Hematopoietic multipotent progenitor cell (in vitro differentiated cells): Measurements from ENCODE around the gene SFTPD. TPM values are rescaled to one million over a fixed set of nuclear protein-coding genes. Genes with fewer than 3 reads are reported as not detected.
A peak's percentile ranks its signal among the peaks of the same experiment; 100 is the strongest.
"Not testable (repeated sequence)": the region's sequence is repeated elsewhere in the genome, so short reads cannot be mapped to it uniquely, and the experiment has no call there.

ENCODE experiments used
- DNase-seq, 3 donors: peaks; one replicate each; pipeline ENCODE4 v3.0.0-alpha.2; 2011 to 2015; ENCODE audit warnings: low read depth in 2 of 3, low spot score in 2 of 3
- total RNA-seq: library from RNA; depleted of rRNA; stranded (reverse); fragments of >200 nt; gene quantifications from one replicate; pipeline ENCODE4 v1.2.3, GENCODE V29; 2012

Gene SFTPD
- total RNA-seq, 1 donor, result not detected

DNA sequence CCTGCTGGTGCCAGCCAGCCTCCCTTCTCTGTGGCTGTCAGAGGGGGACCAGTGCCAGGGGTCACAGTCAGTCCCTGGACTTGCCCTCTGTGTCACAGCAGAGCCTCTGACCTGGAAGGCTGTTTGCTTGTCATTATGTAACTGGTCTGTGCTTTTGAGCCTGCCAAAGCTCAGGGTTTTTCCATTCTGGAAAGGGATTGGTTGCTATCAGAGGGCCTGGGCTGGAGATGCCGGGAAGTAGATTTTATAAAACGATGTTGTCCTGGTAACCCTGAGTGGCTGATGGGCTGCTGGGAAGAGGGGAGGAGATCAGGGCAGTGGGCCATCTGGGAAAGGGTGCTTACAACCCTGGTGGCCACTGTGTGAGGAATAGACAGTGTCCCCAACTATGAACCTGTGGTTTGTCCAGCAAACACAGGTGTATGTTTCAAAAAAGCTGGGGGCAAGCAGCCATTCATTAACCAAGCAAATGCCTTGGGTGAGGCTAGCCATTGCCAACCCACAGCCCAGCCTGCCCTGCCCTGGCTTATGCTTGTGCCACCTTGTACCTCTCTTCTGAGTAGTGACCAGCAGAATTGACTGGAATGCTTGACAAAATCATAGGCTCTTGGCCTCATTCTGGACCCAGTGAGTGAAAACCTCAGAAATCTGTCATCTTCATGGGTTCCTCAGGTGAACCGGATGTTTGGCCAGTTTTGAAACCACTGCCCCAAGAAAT is 21.6 kb downstream of the SFTPD start:
- no peak for DNase-seq

DNA sequence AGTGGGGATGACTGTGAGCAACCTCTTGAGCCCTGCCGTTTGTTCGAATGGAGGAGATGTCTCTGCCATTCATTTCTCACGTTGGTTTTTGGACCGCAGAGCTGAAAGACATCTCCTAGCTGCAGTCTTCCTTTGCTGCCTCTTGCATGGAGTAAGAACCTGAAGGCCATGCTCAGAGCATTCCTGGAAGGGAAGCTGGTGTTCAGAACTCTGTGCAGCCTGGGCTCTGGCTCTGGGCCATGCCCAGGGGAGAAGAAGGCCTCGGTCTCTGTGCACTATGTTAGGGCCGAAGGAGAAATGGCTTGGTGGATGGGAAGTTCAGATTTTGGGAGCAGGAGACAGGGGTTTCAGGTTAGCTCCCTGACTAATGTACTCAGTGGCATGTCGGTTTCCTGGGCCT is 22.9 kb downstream of the SFTPD start:
- no peak for DNase-seq

DNA sequence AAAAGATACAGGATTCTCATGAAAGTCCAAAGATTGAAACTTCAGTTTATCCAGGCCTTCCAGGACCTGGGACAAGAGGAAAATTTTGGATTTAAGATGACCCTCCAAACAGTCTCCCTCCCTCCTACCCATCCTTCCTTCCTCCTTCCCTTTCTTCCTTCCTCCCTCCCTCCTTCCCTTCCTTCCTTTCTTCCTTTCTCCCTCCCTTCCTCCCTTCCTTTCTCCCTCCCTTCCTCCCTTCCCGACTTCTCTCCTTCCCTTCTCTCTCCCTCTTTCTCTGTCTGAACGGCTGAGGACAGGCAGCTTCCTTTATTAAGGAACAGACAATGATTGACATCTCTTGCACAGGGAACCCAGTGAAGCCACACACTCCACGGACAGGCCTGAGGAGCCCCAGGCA is 23.3 kb downstream of the SFTPD start:
- DNase-seq, result no peak

DNA sequence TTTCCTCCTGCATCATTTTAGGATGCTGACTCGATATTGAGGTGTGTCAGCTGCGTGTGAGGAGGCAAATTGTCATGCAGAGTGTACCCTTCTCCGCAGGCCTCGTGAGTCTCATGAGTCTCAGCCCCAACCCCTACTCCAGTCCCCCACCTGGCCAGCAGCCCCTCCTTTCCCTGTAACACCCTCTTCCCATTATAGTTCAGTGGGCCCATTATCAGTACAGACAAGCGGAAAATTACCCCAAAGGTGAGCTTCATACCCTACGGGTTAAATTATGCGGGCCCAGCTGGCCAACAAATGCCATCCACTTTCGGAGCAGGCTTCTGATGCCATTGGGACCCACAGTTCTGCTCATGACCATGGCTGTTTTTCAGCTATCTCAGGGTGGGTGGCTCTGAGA is 25.2 kb downstream of the SFTPD start:
- DNase-seq, result no peak

DNA sequence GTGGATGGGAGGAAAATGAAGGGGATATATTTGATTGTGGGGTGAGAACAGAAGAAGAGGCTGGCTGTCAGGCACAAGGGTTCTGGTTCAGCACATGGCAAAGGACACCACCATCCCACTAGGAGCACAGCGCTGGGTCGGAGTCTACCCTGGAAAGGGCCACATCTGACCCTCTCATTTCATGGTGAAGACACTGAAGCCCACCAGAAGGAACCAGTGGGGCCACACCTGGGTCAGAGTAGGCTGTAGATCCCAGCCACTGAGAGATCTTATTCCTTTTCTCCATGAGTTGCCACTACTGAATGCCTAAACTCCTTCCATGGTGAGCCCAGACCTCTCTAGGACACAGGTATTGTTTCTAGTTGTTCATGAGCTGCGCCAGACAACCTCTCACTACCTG is 25.8 kb downstream of the SFTPD start:
- DNase-seq, result no peak

DNA sequence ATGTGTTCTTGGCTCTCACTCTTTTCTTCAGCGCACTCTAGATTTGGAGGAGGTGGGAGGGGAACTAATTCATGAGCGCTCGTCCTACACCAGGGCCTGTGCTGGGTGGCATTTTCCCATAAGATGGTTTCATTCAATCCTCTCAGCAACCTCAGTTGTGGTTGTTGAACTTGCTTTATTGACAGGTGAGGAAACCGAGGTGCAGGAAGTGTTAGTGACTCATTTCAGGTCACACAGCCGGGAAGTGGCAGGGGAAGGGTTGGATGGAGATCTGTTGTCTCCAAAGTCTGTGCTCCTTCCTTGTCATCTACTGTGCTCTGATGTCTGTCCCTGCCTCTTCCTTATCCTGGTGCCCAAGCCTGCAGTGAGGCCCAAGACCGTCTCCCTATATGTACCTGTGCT is 26.9 kb downstream of the SFTPD start:
- DNase-seq, result not testable (repeated sequence)

DNA sequence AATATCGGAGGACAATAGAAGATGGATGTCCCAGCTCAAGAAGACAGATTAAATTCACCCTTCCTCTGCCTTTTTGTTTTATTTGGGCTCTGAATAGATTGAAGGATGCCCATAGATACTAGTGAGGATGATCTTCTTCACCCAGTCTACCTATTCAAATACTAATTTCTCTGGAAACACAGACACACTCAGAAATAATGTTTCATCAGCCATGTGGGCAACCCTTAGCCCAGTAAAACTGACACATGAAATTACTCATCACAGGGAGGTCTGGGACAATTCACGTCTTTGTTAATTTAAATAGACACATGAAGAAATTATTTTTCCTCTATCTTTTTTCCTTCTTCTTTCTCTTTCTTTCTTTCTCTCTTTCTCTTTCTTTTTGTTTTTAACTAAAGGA is 33.1 kb downstream of the SFTPD start:
- DNase-seq, result not testable (repeated sequence)

DNA sequence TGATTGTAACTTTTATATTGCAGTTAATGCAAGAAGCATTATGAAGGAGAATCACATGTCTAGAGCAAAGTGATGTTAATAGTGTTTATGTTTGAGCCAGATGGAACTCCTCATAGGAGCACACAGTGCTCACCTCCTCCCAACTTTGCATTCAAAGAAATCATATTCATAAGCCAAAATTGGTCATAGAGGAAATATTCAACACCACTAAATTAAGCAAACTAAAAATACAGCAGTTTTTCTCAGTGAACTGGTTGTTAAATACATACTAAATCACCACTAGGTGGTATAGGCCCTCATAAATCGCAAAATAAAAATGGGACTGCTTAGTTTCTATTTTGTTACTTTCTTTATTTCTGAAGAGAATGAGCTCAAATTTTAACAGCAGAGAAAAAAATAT is 34.4 kb downstream of the SFTPD start:
- DNase-seq, result peak in 1 of 3 donors; percentile 52

DNA sequence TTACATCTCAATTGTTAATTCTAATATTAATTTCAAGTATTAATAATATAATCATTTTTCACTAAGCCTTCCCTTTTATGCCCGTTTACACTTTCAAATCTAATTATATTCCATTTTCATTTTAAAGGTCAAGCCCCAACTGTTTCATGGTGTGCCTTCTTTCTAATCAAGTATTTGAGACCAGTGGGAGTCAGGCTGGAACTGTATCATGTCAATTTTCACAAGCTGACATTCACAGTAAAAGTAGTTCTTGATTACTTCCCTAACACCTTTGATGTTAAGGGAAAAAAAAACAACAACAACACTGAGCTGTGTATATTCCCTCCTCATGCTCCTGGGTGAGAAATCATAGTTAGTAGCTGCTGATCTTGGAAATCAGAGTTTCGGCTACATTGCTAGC is 38.1 kb downstream of the SFTPD start:
- no peak for DNase-seq

DNA sequence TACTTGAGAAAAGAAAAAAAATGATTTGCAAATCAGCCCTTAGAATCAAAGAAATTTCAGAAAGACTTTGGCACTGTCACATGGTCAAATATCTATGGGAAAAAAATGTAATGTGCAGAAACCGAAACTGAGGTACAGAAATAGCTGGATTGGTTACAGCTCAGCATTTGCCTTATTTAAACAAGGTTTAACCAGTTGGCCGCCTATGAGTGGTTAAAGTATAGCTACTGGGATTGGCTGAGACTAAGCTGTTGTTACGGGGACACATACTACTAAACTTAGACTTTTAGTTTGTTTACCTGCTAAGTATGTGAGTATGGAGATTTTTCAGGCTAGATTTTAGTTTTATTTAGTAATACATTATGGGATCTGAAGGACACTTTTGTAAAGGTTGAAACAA is 38.6 kb downstream of the SFTPD start:
- DNase-seq, result no peak

DNA sequence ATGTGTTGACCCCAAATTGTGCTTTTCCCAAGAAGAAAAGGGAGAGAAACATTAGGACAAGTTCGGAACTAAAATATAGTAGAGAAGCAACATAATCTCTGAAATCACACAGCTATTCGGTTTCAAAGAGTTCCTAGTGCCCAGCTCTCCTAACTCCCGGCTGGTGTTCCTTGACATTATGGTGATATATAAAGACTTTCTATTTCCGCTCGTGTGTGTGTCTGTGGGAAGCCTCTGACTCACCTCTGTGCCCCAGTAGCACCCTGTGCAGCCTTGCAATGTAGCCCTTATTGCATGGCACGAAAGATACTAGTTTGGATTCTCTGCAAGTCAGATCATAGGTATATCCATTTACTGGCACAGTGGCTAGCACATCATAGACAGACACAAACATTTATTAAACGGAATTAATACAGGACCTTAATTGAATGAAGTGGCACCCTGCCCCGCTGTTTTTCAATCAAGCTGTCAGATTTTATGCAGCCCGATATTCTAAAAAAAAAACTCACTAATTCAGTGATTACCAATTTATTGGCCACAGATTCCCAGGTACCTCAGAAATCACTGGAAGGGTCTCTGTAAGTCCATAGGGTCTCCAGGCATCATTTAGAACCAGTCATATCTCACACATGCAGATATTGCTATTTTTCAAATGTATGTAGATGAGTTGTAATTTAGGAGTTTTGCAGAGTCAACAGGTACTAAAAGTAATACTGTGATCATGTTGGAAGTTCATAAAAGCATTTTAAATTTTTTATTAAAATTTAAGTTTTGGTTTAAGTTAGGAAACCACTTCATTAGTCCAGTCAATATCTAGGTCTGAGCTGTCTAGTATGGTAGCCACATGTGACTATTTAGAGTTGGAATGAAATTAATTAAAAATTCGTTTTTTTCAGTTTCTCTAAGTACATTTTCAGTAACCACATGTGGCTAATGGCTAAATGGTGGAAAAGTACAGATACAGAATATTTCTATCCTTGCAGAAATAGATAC is 43.3 kb downstream of the SFTPD start:
- no peak for DNase-seq

DNA sequence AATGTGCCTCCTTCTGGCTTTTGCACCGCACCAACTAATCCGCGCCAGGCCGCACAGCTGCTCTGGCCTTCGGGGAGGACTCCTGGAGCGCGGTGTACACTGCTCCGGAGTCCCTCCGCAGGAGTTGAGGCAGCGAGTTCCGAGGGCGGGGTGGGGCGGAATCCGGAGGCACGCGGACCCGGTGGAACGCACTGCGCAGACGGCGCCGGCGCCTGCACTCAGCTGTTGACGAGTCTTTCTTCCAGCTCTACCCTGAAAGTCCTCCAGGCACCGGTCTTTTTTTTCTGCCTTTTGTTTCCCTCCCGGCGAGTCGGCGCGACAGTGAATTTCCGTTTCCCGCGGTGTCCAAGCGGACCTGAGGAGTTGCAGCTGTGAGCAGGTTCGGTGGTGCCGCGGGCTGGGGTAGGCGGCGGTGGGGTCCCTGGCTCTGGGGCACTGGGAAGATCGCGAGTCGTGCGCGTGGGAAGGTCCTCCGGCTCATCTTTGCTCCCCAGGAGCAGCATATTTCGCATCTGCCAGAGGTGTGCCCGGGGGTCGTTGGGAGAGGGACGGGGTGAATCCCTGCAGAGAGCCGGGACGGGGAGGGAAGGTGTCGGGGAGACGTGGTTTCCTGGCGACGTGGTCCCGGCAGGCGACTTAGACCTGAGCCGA is 44.1 kb downstream of the SFTPD start:
- peak in 2 of 3 donors; percentile 26 to 44 for DNase-seq

DNA sequence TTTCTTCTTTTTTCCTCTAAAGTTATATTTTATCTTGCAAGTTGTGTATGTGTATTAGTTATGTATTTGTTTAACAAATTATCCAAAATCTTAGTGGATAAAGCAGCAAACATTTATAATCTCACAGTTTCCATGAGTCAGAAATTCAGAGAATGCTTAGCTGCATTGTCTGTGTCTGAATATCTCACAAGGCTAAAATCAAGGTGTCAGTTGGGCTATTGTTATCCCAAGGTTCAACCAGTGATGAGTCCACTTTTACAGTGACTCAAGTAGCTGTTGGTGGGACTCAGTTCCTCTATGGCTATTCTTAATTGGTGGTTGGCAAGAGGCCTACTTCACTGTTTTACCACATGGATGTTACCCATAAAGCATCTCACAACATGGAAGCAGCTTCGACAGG is 47.3 kb downstream of the SFTPD start:
- not testable (repeated sequence) for DNase-seq

DNA sequence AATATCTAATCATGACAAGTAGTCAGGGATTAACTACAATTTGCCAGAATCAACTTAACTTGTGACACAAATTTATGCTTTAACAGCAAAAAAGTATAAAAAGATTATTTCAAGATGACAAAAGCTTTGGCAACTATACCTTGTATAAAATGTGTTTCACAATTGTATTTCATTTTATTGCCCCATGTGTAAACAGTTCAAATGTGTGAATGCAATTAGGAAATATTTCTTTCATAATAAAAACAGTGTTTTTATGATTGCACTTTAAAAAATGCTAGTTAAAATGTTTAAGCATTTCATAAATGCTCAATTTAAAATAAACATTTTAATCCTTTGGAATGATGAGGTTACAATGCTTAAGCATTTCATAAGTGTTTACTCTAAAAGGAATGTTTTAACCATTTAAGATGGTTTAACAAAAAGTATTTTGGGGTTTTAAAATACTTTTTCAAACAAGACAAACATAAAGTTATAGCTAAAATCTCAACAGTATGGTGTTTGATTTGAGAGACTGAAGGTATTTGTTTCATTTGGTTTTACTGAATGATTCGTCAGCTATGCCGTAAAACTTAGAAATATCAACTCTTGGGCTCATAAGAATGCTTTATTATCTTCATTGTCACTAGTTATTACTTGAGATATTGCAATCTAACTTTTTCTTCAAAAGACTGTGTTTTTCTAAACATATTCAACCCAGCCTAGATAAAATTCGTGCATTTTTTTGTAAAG is 50.1 kb downstream of the SFTPD start:
- no peak for DNase-seq

DNA sequence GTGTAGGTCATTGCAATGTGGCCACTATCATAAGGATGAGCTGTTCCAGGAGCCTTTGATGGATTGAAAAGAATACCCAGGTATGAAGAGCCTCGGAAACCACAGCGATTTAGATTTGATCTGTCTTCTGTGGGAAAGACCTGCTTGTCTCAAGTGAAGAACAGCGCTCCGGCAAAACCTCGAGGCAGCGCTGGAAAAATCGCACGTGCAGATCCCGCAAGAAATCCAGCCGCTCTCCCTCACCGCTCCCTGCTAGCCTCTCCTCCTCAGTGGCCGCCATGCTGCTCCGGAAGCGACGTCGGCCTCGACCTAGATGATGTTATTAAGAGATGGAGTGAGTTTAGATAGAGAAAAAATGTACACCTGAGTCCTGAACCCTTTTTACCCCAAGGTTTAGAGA is 56.0 kb downstream of the SFTPD start:
- DNase-seq, result not testable (repeated sequence)

DNA sequence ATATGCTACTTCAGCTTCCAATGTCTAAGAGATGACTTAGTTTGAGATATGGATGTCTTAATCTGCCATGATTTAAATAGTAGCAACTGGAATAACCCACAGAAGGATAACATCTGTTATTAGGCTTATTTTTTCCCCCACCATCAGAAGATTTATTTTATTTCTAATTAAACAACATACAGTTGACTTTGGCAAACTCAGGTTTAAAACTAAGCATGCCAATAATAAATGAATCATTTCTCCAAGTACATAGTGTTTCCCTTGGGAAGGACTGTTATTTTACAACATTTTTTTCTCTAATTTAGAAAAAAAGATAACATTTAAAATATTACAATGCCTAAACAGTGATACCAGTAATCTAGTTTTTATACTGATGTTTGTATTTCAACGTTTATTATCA is 58.4 kb downstream of the SFTPD start:
- DNase-seq, result no peak

DNA sequence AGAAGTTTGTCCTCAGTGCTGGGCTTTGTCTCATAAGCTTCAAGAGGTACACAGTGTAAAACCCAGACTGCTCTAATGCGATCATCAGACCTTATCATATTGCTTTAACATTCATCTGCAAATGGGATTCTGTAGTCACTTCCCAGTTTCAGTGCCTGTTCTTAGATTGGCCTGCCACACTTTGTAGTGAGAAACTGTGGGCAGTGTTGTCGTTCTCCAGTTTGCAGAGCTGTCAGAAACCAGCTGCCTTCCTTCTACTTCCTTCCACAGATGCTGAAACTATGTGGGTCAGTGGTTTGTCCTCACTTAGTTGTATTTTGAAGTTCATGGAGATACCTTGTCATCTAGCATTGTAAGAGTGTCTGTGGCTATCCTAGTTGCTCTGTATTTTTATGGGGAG is 59.9 kb downstream of the SFTPD start:
- DNase-seq, result peak in 1 of 3 donors; percentile 11
